Measurements from ENCODE around the gene SEC16A.

SEC16A gene

GRCh38 chr9:136517012-136517743 lies 34.3 kb upstream of the SEC16A start:
- DNase-seq: no peak

- no peak for DNase-seq
These were observed 33.4 kb upstream of the SEC16A start for GRCh38 chr9:136516191-136516654.

- no peak for DNase-seq
These were observed 32.4 kb upstream of the SEC16A start for GRCh38 chr9:136515276-136515675.

GRCh38 chr9:136514022-136514714 lies 31.3 kb upstream of the SEC16A start:
- DNase-seq: no peak

DNA sequence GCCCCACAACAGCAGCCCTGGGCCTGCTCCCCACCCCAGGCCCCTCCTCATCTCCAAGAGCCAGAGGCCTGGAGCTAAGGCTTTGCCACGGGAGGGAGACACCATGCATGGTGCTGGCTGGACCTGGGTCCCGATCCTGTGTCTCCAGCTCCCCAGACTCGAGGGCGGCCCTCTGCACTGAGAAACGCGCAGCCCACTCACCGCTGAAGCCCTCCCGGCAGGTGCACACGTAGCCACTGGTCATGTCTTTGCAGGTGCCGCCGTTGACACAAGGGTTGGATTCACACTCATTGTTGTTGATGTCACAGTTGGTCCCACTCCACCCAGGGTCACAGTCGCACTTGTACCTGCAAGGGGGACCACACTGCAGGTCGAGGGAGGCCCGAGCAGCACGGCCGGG lies 30.4 kb upstream of the SEC16A start:
- DNase-seq: no peak

GRCh38 chr9:136512651-136513071 lies 29.8 kb upstream of the SEC16A start:
- peak; percentile 31 for DNase-seq

DNA sequence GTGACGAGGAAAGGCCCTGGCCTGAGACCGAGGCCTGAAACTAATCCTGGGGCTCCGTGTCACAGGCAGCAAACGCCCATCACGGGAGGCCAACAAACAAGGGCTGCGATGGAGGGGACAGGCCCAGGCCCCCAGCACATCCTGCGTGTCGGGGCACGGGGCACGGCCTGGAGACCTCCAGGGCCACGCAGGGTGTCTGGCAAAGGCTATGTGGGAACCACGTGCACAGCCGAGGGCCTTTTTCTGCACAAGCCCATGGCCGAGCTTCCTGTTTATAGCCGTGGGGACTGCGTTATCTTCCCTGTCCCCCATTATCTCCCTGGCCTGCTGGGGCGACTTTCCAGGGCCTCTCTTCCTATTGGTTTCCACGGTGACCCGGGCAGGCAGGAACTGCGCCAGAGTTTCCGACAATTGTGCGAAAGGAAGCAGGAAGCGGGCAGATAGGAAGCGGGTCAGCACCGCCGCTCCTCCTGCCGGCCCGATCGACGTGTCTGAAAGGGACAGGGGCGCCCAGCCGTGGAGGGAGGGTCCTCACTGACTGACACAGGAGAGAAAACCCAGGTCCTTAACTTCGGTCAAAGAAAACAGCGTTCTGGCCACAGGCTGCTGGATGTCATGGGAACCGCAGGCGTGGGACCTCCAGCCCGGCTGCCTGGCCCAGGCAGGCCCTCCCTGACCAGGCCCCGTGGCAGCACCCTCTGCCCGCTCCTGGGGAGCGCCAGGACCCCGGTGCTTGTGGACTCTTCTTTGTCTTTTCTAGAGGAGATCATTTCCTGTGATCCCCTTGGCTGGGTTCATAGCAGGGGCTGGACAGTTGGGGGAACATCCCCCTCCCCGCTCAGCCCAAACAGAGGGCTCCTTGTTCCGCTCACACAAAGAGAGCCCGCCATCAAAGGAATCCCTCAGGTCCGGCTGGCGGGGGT lies 29.1 kb upstream of the SEC16A start:
- DNase-seq: no peak

GRCh38 chr9:136511144-136511669 lies 28.4 kb upstream of the SEC16A start:
- DNase-seq: no peak

GRCh38 chr9:136510561-136510960 lies 27.7 kb upstream of the SEC16A start:
- no peak for DNase-seq

DNA sequence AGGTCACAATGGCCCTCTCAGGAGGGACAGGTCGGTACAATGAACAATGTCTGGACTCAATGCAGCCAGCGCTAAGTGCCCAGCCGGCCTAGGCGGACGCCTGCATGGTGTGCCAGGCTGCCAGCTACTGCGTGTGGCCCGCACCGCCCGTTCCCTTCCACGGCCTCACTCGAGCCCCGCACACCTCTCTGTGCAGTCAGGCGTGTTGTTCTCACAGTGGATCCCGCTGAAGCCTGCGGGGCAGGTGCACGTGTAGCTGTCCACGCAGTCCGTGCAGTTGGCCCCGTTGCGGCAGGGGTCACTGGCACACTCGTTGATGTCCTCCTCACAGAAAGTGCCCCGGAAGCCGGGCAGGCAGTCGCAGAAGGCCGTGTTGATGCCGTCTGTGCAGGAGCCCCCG lies 26.7 kb upstream of the SEC16A start:
- DNase-seq: no peak

GRCh38 chr9:136508729-136509500 lies 26.1 kb upstream of the SEC16A start:
- no peak for DNase-seq

DNA sequence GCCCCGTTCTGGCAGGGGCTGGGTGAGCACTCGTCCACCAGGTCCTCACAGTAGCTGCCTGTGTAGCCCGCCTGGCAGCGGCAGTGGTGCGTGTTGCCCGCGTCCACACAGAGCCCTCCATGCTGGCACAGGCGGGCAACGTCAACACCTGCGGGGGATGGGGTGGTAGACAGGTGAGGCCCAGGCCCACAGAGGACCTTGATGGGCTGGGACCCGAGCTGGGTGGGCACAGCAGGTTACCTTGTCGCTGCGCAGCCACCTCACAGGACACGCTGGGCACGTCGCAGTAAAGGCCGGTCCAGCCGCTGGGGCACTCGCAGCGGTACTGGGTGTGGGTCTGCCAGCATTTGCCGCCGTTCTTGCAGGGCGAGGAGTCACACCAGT lies 25.1 kb upstream of the SEC16A start:
- DNase-seq: no peak

DNA sequence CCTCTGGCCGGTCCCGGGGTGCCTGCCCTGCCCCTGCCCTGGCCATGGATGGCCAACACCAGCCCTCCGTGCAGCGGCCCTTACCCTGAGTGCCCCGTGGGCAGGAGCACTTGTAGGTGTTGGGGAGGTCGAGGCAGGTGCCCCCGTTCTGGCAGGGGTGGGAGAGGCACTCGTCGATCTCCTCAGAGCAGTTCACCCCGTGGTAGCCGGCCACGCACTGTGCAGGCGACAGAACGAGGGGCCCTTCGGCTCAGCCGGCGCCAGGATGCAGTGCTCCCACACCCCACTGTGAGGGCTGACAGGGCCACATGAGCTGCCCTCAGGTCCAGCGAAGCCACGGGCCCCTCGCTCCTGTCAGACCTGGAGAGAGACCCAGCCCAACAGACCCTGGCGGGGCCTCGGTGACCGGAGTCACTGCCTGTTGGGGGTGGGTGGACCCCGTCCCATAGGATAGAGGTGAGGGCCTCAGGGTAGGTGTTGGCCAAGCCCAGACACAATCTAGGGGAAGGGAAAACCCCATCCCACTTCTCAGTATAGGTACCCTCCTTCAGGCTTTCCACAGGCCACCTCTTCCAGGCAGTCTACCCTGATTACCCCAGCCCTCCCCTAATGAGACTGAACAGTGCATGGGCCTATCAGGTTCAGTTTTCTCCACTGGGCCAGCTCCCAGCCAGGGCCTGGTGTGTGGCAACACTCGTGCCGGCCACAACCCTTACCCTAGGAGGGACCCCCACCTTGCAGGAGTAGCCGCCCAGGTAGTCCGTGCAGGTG lies 24.6 kb upstream of the SEC16A start:
- no peak for DNase-seq

GRCh38 chr9:136506425-136506824 lies 23.6 kb upstream of the SEC16A start:
- DNase-seq: no peak

DNA sequence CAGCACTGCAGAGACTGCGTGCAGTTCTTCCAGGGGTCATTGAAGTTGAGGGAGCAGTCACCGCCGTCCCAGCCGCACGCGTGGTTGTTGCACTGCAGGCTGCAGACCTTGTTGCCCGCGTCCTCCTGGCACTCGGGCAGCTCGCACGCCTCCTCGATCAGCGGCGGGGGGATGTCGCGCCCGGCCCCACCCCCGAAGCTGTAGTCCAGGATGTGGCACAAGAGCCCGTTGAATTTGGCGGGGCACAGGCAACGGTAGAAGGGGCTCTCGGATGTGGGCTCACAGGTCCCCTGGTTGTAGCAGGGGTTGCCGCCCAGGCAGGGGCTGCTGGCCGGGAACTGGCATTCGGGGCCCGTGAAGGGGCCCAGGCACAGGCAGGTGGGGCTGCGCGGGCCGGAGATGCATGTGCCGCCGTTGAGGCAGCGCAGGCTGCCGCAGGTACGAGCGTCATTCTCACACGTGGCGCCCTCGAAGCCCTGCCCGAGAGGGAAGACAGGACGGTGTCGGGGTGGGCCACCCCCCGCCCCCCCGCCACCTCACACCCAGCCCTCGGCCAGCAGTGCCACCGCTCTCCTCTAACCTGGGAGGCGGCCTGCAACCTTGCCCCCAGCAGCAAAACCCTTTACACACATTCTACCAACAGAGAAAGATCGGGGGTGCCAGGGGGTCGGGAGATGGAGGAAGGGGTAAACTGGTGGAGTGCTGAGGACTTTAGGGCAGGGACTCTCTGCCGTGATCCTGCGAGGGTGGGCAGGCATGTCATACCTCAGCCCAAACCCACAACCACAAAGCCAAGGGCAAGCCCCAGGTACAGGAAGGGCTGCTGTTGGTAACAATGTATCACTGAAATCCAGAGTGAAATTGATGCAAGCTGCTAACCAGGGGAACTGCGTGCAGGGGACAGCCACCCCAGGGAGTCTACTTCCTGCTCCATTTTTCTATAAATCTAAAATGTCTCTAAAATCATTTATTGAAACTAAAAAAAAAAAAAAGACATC lies 22.9 kb upstream of the SEC16A start:
- DNase-seq: no peak

- DNase-seq: no peak
These were observed 21.9 kb upstream of the SEC16A start for GRCh38 chr9:136504512-136505348.

- DNase-seq: no peak
These were observed 20.2 kb upstream of the SEC16A start for GRCh38 chr9:136502940-136503550.

GRCh38 chr9:136502196-136502595 lies 19.4 kb upstream of the SEC16A start:
- DNase-seq: no peak

- no peak for DNase-seq
These were observed 18.8 kb upstream of the SEC16A start for GRCh38 chr9:136501686-136502085.
